ENCODE measurements around the gene ZYG11B. TPM values are rescaled to one million over a fixed set of nuclear protein-coding genes. Genes with fewer than 3 reads are reported as not detected.
"Not testable (repeated sequence)": the region's sequence is repeated elsewhere in the genome, so short reads cannot be mapped to it uniquely, and the experiment has no call there.

ZYG11B gene
- total RNA-seq, 1 donor from 2014 or later, result 39.0 TPM

- H3K9me3 Mint-ChIP-seq (ENCODE audit: unreplicated experiment), result no peaks in the 10 kb centered on the region
These were observed 45.9 kb upstream of the ZYG11B start for GRCh38 chr1:52680353-52680752.

GRCh38 chr1:52681136-52681535 is 45.1 kb upstream of the ZYG11B start:
- no peak overlapping the region for H3K27ac Mint-ChIP-seq (ENCODE audit: unreplicated experiment)
- H3K36me3 Mint-ChIP-seq (ENCODE audit: low read depth, unreplicated experiment), result peaks cover 3% of the 10 kb centered on the region
- no peaks in the 10 kb centered on the region for H3K4me1 Mint-ChIP-seq (ENCODE audit: unreplicated experiment)
- no peak for TF ChIP-seq CTCF (IDR thresholded peaks at IDR 0.05; ENCODE audit: unreplicated experiment)
- no peak for DNase-seq (ENCODE audit: low spot score)
- H3K9me3 Mint-ChIP-seq (ENCODE audit: unreplicated experiment), result no peaks in the 10 kb centered on the region
- no peak overlapping the region for H3K4me3 Mint-ChIP-seq (ENCODE audit: unreplicated experiment)
- peaks cover 3% of the 10 kb centered on the region for H3K27me3 Mint-ChIP-seq (ENCODE audit: unreplicated experiment)

More at GRCh38 chr1:52680353-52680752, 45.9 kb upstream of the ZYG11B start:
- Mint-ChIP-seq H3K27me3 (ENCODE audit: unreplicated experiment) (peaks cover 5% of the 10 kb centered on the region), H3K4me1 (ENCODE audit: unreplicated experiment) (no peaks in the 10 kb centered on the region), H3K36me3 (ENCODE audit: low read depth, unreplicated experiment) (peaks cover 3% of the 10 kb centered on the region), H3K27ac (ENCODE audit: unreplicated experiment) (no peak overlapping the region), H3K4me3 (ENCODE audit: unreplicated experiment) (no peak overlapping the region)
- TF ChIP-seq CTCF (IDR thresholded peaks at IDR 0.05; ENCODE audit: unreplicated experiment), result no peak
- no peak for DNase-seq (ENCODE audit: low spot score)

- H3K4me3 Mint-ChIP-seq (ENCODE audit: unreplicated experiment), result no peak overlapping the region
- H3K27me3 Mint-ChIP-seq (ENCODE audit: unreplicated experiment), result peaks cover 3% of the 10 kb centered on the region
- no peak overlapping the region for H3K27ac Mint-ChIP-seq (ENCODE audit: unreplicated experiment)
- no peaks in the 10 kb centered on the region for H3K4me1 Mint-ChIP-seq (ENCODE audit: unreplicated experiment)
- no peak for TF ChIP-seq CTCF (IDR thresholded peaks at IDR 0.05; ENCODE audit: unreplicated experiment)
- H3K9me3 Mint-ChIP-seq (ENCODE audit: unreplicated experiment), result no peaks in the 10 kb centered on the region
- DNase-seq (ENCODE audit: low spot score), result no peak
- peaks cover 14% of the 10 kb centered on the region for H3K36me3 Mint-ChIP-seq (ENCODE audit: low read depth, unreplicated experiment)
These were observed 42.8 kb upstream of the ZYG11B start for GRCh38 chr1:52683367-52683940.

GRCh38 chr1:52684545-52684944 is 41.7 kb upstream of the ZYG11B start:
- H3K9me3 Mint-ChIP-seq (ENCODE audit: unreplicated experiment), result no peaks in the 10 kb centered on the region
- no peak for TF ChIP-seq CTCF (IDR thresholded peaks at IDR 0.05; ENCODE audit: unreplicated experiment)
- H3K4me3 Mint-ChIP-seq (ENCODE audit: unreplicated experiment), result no peak overlapping the region
- H3K27me3 Mint-ChIP-seq (ENCODE audit: unreplicated experiment), result peaks cover 3% of the 10 kb centered on the region
- H3K36me3 Mint-ChIP-seq (ENCODE audit: low read depth, unreplicated experiment), result peaks cover 14% of the 10 kb centered on the region
- DNase-seq (ENCODE audit: low spot score), result no peak
- no peaks in the 10 kb centered on the region for H3K4me1 Mint-ChIP-seq (ENCODE audit: unreplicated experiment)
- no peak overlapping the region for H3K27ac Mint-ChIP-seq (ENCODE audit: unreplicated experiment)

GRCh38 chr1:52686261-52686751 is 39.9 kb upstream of the ZYG11B start:
- not testable (repeated sequence) for H3K4me3 Mint-ChIP-seq (ENCODE audit: unreplicated experiment); H3K9me3 Mint-ChIP-seq (ENCODE audit: unreplicated experiment); H3K27me3 Mint-ChIP-seq (ENCODE audit: unreplicated experiment); H3K4me1 Mint-ChIP-seq (ENCODE audit: unreplicated experiment)
- DNase-seq (ENCODE audit: low spot score), result peak; percentile 78
- TF ChIP-seq CTCF (IDR thresholded peaks at IDR 0.05; ENCODE audit: unreplicated experiment), result peak; percentile 93
- peaks cover 14% of the 10 kb centered on the region for H3K36me3 Mint-ChIP-seq (ENCODE audit: low read depth, unreplicated experiment)
- H3K27ac Mint-ChIP-seq (ENCODE audit: unreplicated experiment), result peak overlapping the region; percentile 57
